Central memory CD8-positive, alpha-beta T cell (primary cell): ENCODE results near the gene PPP1R7.

Experiments used
- ATAC-seq: fragments of 150-1000 bp; cut with Tn5 transposase; replicated peaks from 2 replicates; pipeline ENCODE4 v1.10.0; 2022; ENCODE audit warnings: mild to moderate bottlenecking, moderate FRiP score, moderate number of reproducible peaks; ENCODE audit not compliant: poor library complexity, severe bottlenecking; ENCODE audit errors: extremely low read depth
- DNase-seq, 2 donors: peaks; one replicate each; pipeline ENCODE4 v3.0.0; 2021; ENCODE audit warnings: low spot score in 2 of 2
- H3K27ac Mint-ChIP-seq: one replicate; pipeline ENCODE4 v1.8.0; 2022; ENCODE audit warnings: low read depth, mild to moderate bottlenecking, moderate library complexity, mixed read lengths
- H3K27me3 Mint-ChIP-seq: one replicate; pipeline ENCODE4 v1.8.0; 2022; ENCODE audit warnings: mixed read lengths
- H3K36me3 Mint-ChIP-seq: one replicate; pipeline ENCODE4 v1.8.0; 2022; ENCODE audit warnings: mild to moderate bottlenecking, moderate library complexity, mixed read lengths; ENCODE audit not compliant: insufficient read depth
- H3K4me1 Mint-ChIP-seq: one replicate; pipeline ENCODE4 v1.8.0; 2022; ENCODE audit warnings: mixed read lengths
- H3K4me3 Mint-ChIP-seq: one replicate; pipeline ENCODE4 v1.8.0; 2022; ENCODE audit warnings: mild to moderate bottlenecking, moderate library complexity, mixed read lengths
- H3K9me3 Mint-ChIP-seq: one replicate; pipeline ENCODE4 v1.8.0; 2022; ENCODE audit warnings: mixed read lengths

PPP1R7 gene

GRCh38 chr2:241168366-241168765 is 18.1 kb downstream of the PPP1R7 start:
- ATAC-seq (no peak), DNase-seq (no peak)
- Mint-ChIP-seq H3K36me3 (peaks cover 53% of the 10 kb centered on the region), H3K4me3 (no peak overlapping the region), H3K4me1 (no peaks in the 10 kb centered on the region), H3K27ac (no peak overlapping the region), H3K27me3 (no peaks in the 10 kb centered on the region), H3K9me3 (peaks cover 8% of the 10 kb centered on the region)

GRCh38 chr2:241173557-241173956 is 23.3 kb downstream of the PPP1R7 start:
- DNase-seq: no peak
- no peak overlapping the region for H3K4me3 Mint-ChIP-seq
- no peaks in the 10 kb centered on the region for H3K27me3 Mint-ChIP-seq
- ATAC-seq: no peak
- peaks cover 8% of the 10 kb centered on the region for H3K4me1 Mint-ChIP-seq
- peaks cover 47% of the 10 kb centered on the region for H3K36me3 Mint-ChIP-seq
- H3K9me3 Mint-ChIP-seq: peaks cover 8% of the 10 kb centered on the region
- peak overlapping the region; percentile 44 for H3K27ac Mint-ChIP-seq

- H3K4me3 Mint-ChIP-seq: no peak overlapping the region
- H3K4me1 Mint-ChIP-seq: peaks cover 8% of the 10 kb centered on the region
- no peaks in the 10 kb centered on the region for H3K27me3 Mint-ChIP-seq
- ATAC-seq (no peak), DNase-seq (no peak)
- peaks cover 48% of the 10 kb centered on the region for H3K36me3 Mint-ChIP-seq
- no peaks in the 10 kb centered on the region for H3K9me3 Mint-ChIP-seq
- no peak overlapping the region for H3K27ac Mint-ChIP-seq
These were observed 27.5 kb downstream of the PPP1R7 start for GRCh38 chr2:241177526-241178334.

- Mint-ChIP-seq H3K27me3 (no peaks in the 10 kb centered on the region), H3K36me3 (peaks cover 47% of the 10 kb centered on the region), H3K4me1 (peaks cover 6% of the 10 kb centered on the region), H3K27ac (no peak overlapping the region), H3K4me3 (no peak overlapping the region), H3K9me3 (no peaks in the 10 kb centered on the region)
- no peak for DNase-seq
- no peak for ATAC-seq
These were observed 28.7 kb downstream of the PPP1R7 start for GRCh38 chr2:241178961-241179360.

GRCh38 chr2:241179899-241180298 is 29.6 kb downstream of the PPP1R7 start:
- Mint-ChIP-seq H3K9me3 (no peaks in the 10 kb centered on the region), H3K27me3 (no peaks in the 10 kb centered on the region), H3K36me3 (peaks cover 39% of the 10 kb centered on the region), H3K27ac (no peak overlapping the region), H3K4me3 (no peak overlapping the region), H3K4me1 (no peaks in the 10 kb centered on the region)
- no peak for ATAC-seq
- DNase-seq: no peak

GRCh38 chr2:241180495-241180894 is 30.2 kb downstream of the PPP1R7 start:
- Mint-ChIP-seq H3K4me1 (no peaks in the 10 kb centered on the region), H3K36me3 (peaks cover 36% of the 10 kb centered on the region), H3K9me3 (no peaks in the 10 kb centered on the region), H3K27me3 (no peaks in the 10 kb centered on the region), H3K27ac (no peak overlapping the region), H3K4me3 (no peak overlapping the region)
- ATAC-seq: no peak
- no peak for DNase-seq

- Mint-ChIP-seq H3K27me3 (no peaks in the 10 kb centered on the region), H3K27ac (no peak overlapping the region), H3K9me3 (no peaks in the 10 kb centered on the region), H3K36me3 (peaks cover 32% of the 10 kb centered on the region), H3K4me1 (no peaks in the 10 kb centered on the region), H3K4me3 (no peak overlapping the region)
- ATAC-seq (no peak), DNase-seq (no peak)
These were observed 31.9 kb downstream of the PPP1R7 start for GRCh38 chr2:241182126-241182525.

GRCh38 chr2:241182531-241183133 is 32.4 kb downstream of the PPP1R7 start:
- ATAC-seq (no peak), DNase-seq (no peak)
- Mint-ChIP-seq H3K4me3 (no peak overlapping the region), H3K9me3 (no peaks in the 10 kb centered on the region), H3K27me3 (no peaks in the 10 kb centered on the region), H3K4me1 (no peaks in the 10 kb centered on the region), H3K36me3 (peaks cover 32% of the 10 kb centered on the region), H3K27ac (no peak overlapping the region)

- Mint-ChIP-seq H3K27ac (no peak overlapping the region), H3K9me3 (no peaks in the 10 kb centered on the region), H3K4me3 (no peak overlapping the region), H3K4me1 (no peaks in the 10 kb centered on the region), H3K36me3 (peaks cover 27% of the 10 kb centered on the region), H3K27me3 (no peaks in the 10 kb centered on the region)
- DNase-seq (no peak), ATAC-seq (no peak)
These were observed 33.0 kb downstream of the PPP1R7 start for GRCh38 chr2:241183221-241183620.

- Mint-ChIP-seq H3K36me3 (peaks cover 15% of the 10 kb centered on the region), H3K9me3 (no peaks in the 10 kb centered on the region), H3K27me3 (no peaks in the 10 kb centered on the region), H3K4me1 (no peaks in the 10 kb centered on the region), H3K27ac (no peak overlapping the region), H3K4me3 (no peak overlapping the region)
- DNase-seq: no peak
- ATAC-seq: no peak
These were observed 34.6 kb downstream of the PPP1R7 start for GRCh38 chr2:241184901-241185300.

GRCh38 chr2:241185961-241186360 is 35.7 kb downstream of the PPP1R7 start:
- DNase-seq: no peak
- no peaks in the 10 kb centered on the region for H3K4me1 Mint-ChIP-seq
- no peaks in the 10 kb centered on the region for H3K27me3 Mint-ChIP-seq
- H3K9me3 Mint-ChIP-seq: no peaks in the 10 kb centered on the region
- no peak overlapping the region for H3K27ac Mint-ChIP-seq
- H3K4me3 Mint-ChIP-seq: no peak overlapping the region
- ATAC-seq: no peak
- peaks cover 9% of the 10 kb centered on the region for H3K36me3 Mint-ChIP-seq

- H3K36me3 Mint-ChIP-seq: peaks cover 6% of the 10 kb centered on the region
- no peaks in the 10 kb centered on the region for H3K27me3 Mint-ChIP-seq
- no peaks in the 10 kb centered on the region for H3K4me1 Mint-ChIP-seq
- no peaks in the 10 kb centered on the region for H3K9me3 Mint-ChIP-seq
- H3K27ac Mint-ChIP-seq: no peak overlapping the region
- ATAC-seq: no peak
- DNase-seq: no peak
- H3K4me3 Mint-ChIP-seq: no peak overlapping the region
These were observed 37.0 kb downstream of the PPP1R7 start for GRCh38 chr2:241187101-241187917.

GRCh38 chr2:241187918-241188234 is 37.6 kb downstream of the PPP1R7 start:
- H3K4me1 Mint-ChIP-seq: no peaks in the 10 kb centered on the region
- peaks cover 3% of the 10 kb centered on the region for H3K36me3 Mint-ChIP-seq
- H3K27ac Mint-ChIP-seq: no peak overlapping the region
- H3K4me3 Mint-ChIP-seq: no peak overlapping the region
- H3K9me3 Mint-ChIP-seq: no peaks in the 10 kb centered on the region
- no peaks in the 10 kb centered on the region for H3K27me3 Mint-ChIP-seq
- ATAC-seq: no peak
- no peak for DNase-seq
